ENCODE data around the gene LAIR2.
A peak's percentile ranks its signal among the peaks of the same experiment; 100 is the strongest.

The LAIR2 gene

GRCh38 chr19:54477650-54478049 is 25.0 kb upstream of the LAIR2 start:
- Mint-ChIP-seq H3K36me3 (ENCODE audit: low read depth) (no peaks in the 10 kb centered on the region), H3K4me3 (no peak overlapping the region), H3K27me3 (ENCODE audit: low read depth, poor library complexity) (peaks cover 80% of the 10 kb centered on the region), H3K4me1 (peaks cover 12% of the 10 kb centered on the region), H3K27ac (no peak overlapping the region), H3K9me3 (no peaks in the 10 kb centered on the region)
- no peak for DNase-seq
- no peak for TF ChIP-seq CTCF (IDR thresholded peaks at IDR 0.05)

GRCh38 chr19:54478677-54479266 is 23.9 kb upstream of the LAIR2 start:
- H3K4me1 Mint-ChIP-seq, result peaks cover 4% of the 10 kb centered on the region
- H3K27ac Mint-ChIP-seq, result no peak overlapping the region
- DNase-seq, result peak; percentile 73

GRCh38 chr19:54480051-54480450 is 22.6 kb upstream of the LAIR2 start:
- H3K27me3 Mint-ChIP-seq (ENCODE audit: low read depth, poor library complexity), result peaks cover 68% of the 10 kb centered on the region
- H3K4me1 Mint-ChIP-seq, result no peaks in the 10 kb centered on the region
- peaks cover 11% of the 10 kb centered on the region for H3K9me3 Mint-ChIP-seq
- no peak for TF ChIP-seq CTCF (IDR thresholded peaks at IDR 0.05)
- no peak for DNase-seq
- H3K36me3 Mint-ChIP-seq (ENCODE audit: low read depth), result no peaks in the 10 kb centered on the region
- no peak overlapping the region for H3K27ac Mint-ChIP-seq
- no peak overlapping the region for H3K4me3 Mint-ChIP-seq

More at GRCh38 chr19:54478677-54479266, 23.9 kb upstream of the LAIR2 start:
- TF ChIP-seq CTCF (IDR thresholded peaks at IDR 0.05), result peak; percentile 66
- no peak overlapping the region for H3K4me3 Mint-ChIP-seq
- peaks cover under 1% of the 10 kb centered on the region for H3K9me3 Mint-ChIP-seq
- H3K27me3 Mint-ChIP-seq (ENCODE audit: low read depth, poor library complexity), result peaks cover 73% of the 10 kb centered on the region
- no peaks in the 10 kb centered on the region for H3K36me3 Mint-ChIP-seq (ENCODE audit: low read depth)

GRCh38 chr19:54481326-54481930 is 21.2 kb upstream of the LAIR2 start:
- Mint-ChIP-seq H3K9me3 (peaks cover 21% of the 10 kb centered on the region), H3K36me3 (ENCODE audit: low read depth) (no peaks in the 10 kb centered on the region), H3K27ac (no peak overlapping the region), H3K4me1 (no peaks in the 10 kb centered on the region), H3K4me3 (no peak overlapping the region), H3K27me3 (ENCODE audit: low read depth, poor library complexity) (peaks cover 60% of the 10 kb centered on the region)
- DNase-seq, result peak; percentile 81
- TF ChIP-seq CTCF (IDR thresholded peaks at IDR 0.05), result peak; percentile 65

- Mint-ChIP-seq H3K27me3 (ENCODE audit: low read depth, poor library complexity) (peaks cover 46% of the 10 kb centered on the region), H3K9me3 (peaks cover 21% of the 10 kb centered on the region), H3K4me1 (no peaks in the 10 kb centered on the region), H3K27ac (no peak overlapping the region), H3K36me3 (ENCODE audit: low read depth) (no peaks in the 10 kb centered on the region), H3K4me3 (no peak overlapping the region)
- no peak for DNase-seq
- TF ChIP-seq CTCF (IDR thresholded peaks at IDR 0.05), result no peak
Measured at GRCh38 chr19:54482889-54483288, 19.7 kb upstream of the LAIR2 start.

GRCh38 chr19:54484451-54484850 is 18.2 kb upstream of the LAIR2 start:
- H3K9me3 Mint-ChIP-seq, result peaks cover 26% of the 10 kb centered on the region
- no peak overlapping the region for H3K4me3 Mint-ChIP-seq
- no peaks in the 10 kb centered on the region for H3K4me1 Mint-ChIP-seq
- TF ChIP-seq CTCF (IDR thresholded peaks at IDR 0.05), result no peak
- DNase-seq, result no peak
- no peak overlapping the region for H3K27ac Mint-ChIP-seq
- H3K36me3 Mint-ChIP-seq (ENCODE audit: low read depth), result no peaks in the 10 kb centered on the region
- H3K27me3 Mint-ChIP-seq (ENCODE audit: low read depth, poor library complexity), result peaks cover 31% of the 10 kb centered on the region
